ENCODE data around the gene SLX4IP.

Gene SLX4IP

GRCh38 chr20:10555865-10556308 is 120.8 kb downstream of the SLX4IP start:
- H3K79me2 ChIP-seq (ENCODE audit: low read length): no peaks in the 10 kb centered on the region
- TF ChIP-seq CTCF (IDR thresholded peaks at IDR 0.05; ENCODE audit: low read depth, low read length) (no peak), EZH2phosphoT487 (IDR thresholded peaks at IDR 0.05; ENCODE audit: low read depth) (no peak)
- H3K36me3 ChIP-seq (replicated peaks; ENCODE audit: low read depth, low read length): no peaks in the 10 kb centered on the region
- no peaks in the 10 kb centered on the region for H3K9me3 ChIP-seq (ENCODE audit: insufficient read depth, low read length)
- H4K20me1 ChIP-seq (ENCODE audit: insufficient read depth, low read length): no peaks in the 10 kb centered on the region
- H3K27me3 ChIP-seq (ENCODE audit: low read depth, low read length): no peaks in the 10 kb centered on the region
- no peak overlapping the region for H3K9ac ChIP-seq (ENCODE audit: low read length)
- H3K4me3 ChIP-seq (ENCODE audit: low read length): no peak overlapping the region
- peaks cover 11% of the 10 kb centered on the region for H3K4me1 ChIP-seq (ENCODE audit: low read length)
- no peak overlapping the region for H3K27ac ChIP-seq (ENCODE audit: low read length)
- H2AFZ ChIP-seq (ENCODE audit: low read depth, low read length): no peak overlapping the region
- no peak overlapping the region for H3K4me2 ChIP-seq (ENCODE audit: low read length)

GRCh38 chr20:10556519-10557083 is 121.5 kb downstream of the SLX4IP start:
- H3K79me2 ChIP-seq (ENCODE audit: low read length): no peaks in the 10 kb centered on the region
- no peak overlapping the region for H3K4me2 ChIP-seq (ENCODE audit: low read length)
- H3K4me1 ChIP-seq (ENCODE audit: low read length): peaks cover 11% of the 10 kb centered on the region
- H4K20me1 ChIP-seq (ENCODE audit: insufficient read depth, low read length): no peaks in the 10 kb centered on the region
- no peak overlapping the region for H3K4me3 ChIP-seq (ENCODE audit: low read length)
- no peak overlapping the region for H3K27ac ChIP-seq (ENCODE audit: low read length)
- H3K36me3 ChIP-seq (replicated peaks; ENCODE audit: low read depth, low read length): peaks cover under 1% of the 10 kb centered on the region
- H3K9ac ChIP-seq (ENCODE audit: low read length): no peak overlapping the region
- no peak overlapping the region for H2AFZ ChIP-seq (ENCODE audit: low read depth, low read length)
- no peaks in the 10 kb centered on the region for H3K9me3 ChIP-seq (ENCODE audit: insufficient read depth, low read length)
- TF ChIP-seq CTCF (IDR thresholded peaks at IDR 0.05; ENCODE audit: low read depth, low read length): no peak
- no peak for TF ChIP-seq EZH2phosphoT487 (IDR thresholded peaks at IDR 0.05; ENCODE audit: low read depth)
- no peaks in the 10 kb centered on the region for H3K27me3 ChIP-seq (ENCODE audit: low read depth, low read length)

- no peak overlapping the region for H3K27ac ChIP-seq (ENCODE audit: low read length)
- no peak overlapping the region for H3K9ac ChIP-seq (ENCODE audit: low read length)
Observed at GRCh38 chr20:10557685-10558084, 122.6 kb downstream of the SLX4IP start.

GRCh38 chr20:10558635-10559187 is 123.6 kb downstream of the SLX4IP start:
- H3K27me3 ChIP-seq (ENCODE audit: low read depth, low read length): no peaks in the 10 kb centered on the region
- H3K4me2 ChIP-seq (ENCODE audit: low read length): no peak overlapping the region
- no peaks in the 10 kb centered on the region for H4K20me1 ChIP-seq (ENCODE audit: insufficient read depth, low read length)
- no peak overlapping the region for H2AFZ ChIP-seq (ENCODE audit: low read depth, low read length)
- H3K4me1 ChIP-seq (ENCODE audit: low read length): no peaks in the 10 kb centered on the region
- H3K27ac ChIP-seq (ENCODE audit: low read length): no peak overlapping the region
- H3K36me3 ChIP-seq (replicated peaks; ENCODE audit: low read depth, low read length): peaks cover 3% of the 10 kb centered on the region
- no peaks in the 10 kb centered on the region for H3K9me3 ChIP-seq (ENCODE audit: insufficient read depth, low read length)
- H3K79me2 ChIP-seq (ENCODE audit: low read length): no peaks in the 10 kb centered on the region
- H3K4me3 ChIP-seq (ENCODE audit: low read length): no peak overlapping the region
- H3K9ac ChIP-seq (ENCODE audit: low read length): no peak overlapping the region
- no peak for TF ChIP-seq EZH2phosphoT487 (IDR thresholded peaks at IDR 0.05; ENCODE audit: low read depth)
- no peak for TF ChIP-seq CTCF (IDR thresholded peaks at IDR 0.05; ENCODE audit: low read depth, low read length)

More at GRCh38 chr20:10557685-10558084, 122.6 kb downstream of the SLX4IP start:
- Histone ChIP-seq H3K9me3 (ENCODE audit: insufficient read depth, low read length) (no peaks in the 10 kb centered on the region), H3K4me1 (ENCODE audit: low read length) (peaks cover 3% of the 10 kb centered on the region), H3K79me2 (ENCODE audit: low read length) (no peaks in the 10 kb centered on the region), H3K27me3 (ENCODE audit: low read depth, low read length) (no peaks in the 10 kb centered on the region), H4K20me1 (ENCODE audit: insufficient read depth, low read length) (no peaks in the 10 kb centered on the region), H3K4me2 (ENCODE audit: low read length) (no peak overlapping the region), H3K36me3 (replicated peaks; ENCODE audit: low read depth, low read length) (peaks cover 3% of the 10 kb centered on the region), H2AFZ (ENCODE audit: low read depth, low read length) (no peak overlapping the region), H3K4me3 (ENCODE audit: low read length) (no peak overlapping the region)
- no peak for TF ChIP-seq EZH2phosphoT487 (IDR thresholded peaks at IDR 0.05; ENCODE audit: low read depth)
- no peak for TF ChIP-seq CTCF (IDR thresholded peaks at IDR 0.05; ENCODE audit: low read depth, low read length)
